A549 (cell line): ENCODE measurements around the gene PRELP.

Experiments used
- BCL3 ChIP-seq: fragments of >200 bp; sonication (Bioruptor Twin); formaldehyde crosslinking; IDR thresholded peaks from 3 replicates; pipeline ENCODE4 v1.6.1; 2016
- EP300 ChIP-seq, 2 experiments: fragments of >200 bp; sonication (Bioruptor Twin); formaldehyde crosslinking; IDR thresholded peaks; 2 replicates in 1 of 2; 3 replicates in 1 of 2; pipeline ENCODE4 v1.6.1; 2016 to 2017
- MAZ ChIP-seq: fragments of 150-350 bp; IDR thresholded peaks from 2 replicates; pipeline ENCODE4 v1.6.1; 2014; ENCODE audit warnings: antibody characterized with exemption, low read depth, low read length, borderline replicate concordance
- RFX5 ChIP-seq: fragments of 450-650 bp; IDR thresholded peaks from 2 replicates; pipeline ENCODE4 v1.7.1; 2014; ENCODE audit warnings: antibody characterized with exemption, mild to moderate bottlenecking, moderate library complexity

- TF ChIP-seq BCL3, result no peak
- TF ChIP-seq RFX5, result no peak
- TF ChIP-seq MAZ, result no peak
- TF ChIP-seq EP300 (IDR thresholded peaks at IDR 0.05), result peak in 1 of 2 experiments; percentile 18; a peak in 1 of 5 replicates
These were observed 58.9 kb downstream of the PRELP start for GRCh38 chr1:203534526-203534925.
